GM18505 (cell line): ENCODE measurements around the gene TSLP.

Source experiments
- ATAC-seq: cut with Tn5 transposase; IDR thresholded peaks from one replicate; pipeline ENCODE4 v1.9.1; 2021; ENCODE audit not compliant: unreplicated experiment
- POLR2A ChIP-seq: IDR thresholded peaks from 4 replicates; pipeline ENCODE4 v1.6.1; 2011; ENCODE audit warnings: borderline replicate concordance; ENCODE audit not compliant: insufficient read depth, insufficient read length; ENCODE audit errors: extremely low read depth

Gene TSLP

GRCh38 chr5:111071413-111071812, at the start of gene TSLP:
TSS of gene TSLP (plus strand) at chr5:111071713. CDS start at chr5:111071891, 178 bp downstream.
- no peak for ATAC-seq
- TF ChIP-seq POLR2A, result no peak

DNA sequence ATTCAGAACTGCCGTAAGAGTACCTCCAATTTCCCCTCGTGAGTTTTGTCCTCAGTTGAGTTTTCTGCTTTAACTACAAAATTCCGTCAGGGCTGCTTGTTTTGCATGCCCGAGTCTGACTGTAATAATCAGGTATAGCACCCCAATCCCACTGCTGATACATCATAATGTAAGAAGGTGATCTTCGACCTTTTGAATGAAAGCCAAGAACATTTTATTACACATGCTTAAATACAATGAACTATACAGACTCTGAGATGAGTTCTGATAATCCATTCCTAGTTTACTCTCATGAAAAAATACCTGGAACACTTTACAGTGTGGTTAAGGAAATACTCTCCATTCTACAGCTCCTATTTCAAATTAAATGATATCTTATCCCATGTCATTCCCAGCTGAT, 49.2 kb upstream of the TSLP start:
- no peak for ATAC-seq
- no peak for TF ChIP-seq POLR2A

- ATAC-seq, result no peak
- no peak for TF ChIP-seq POLR2A
These were observed 42.6 kb upstream of the TSLP start for GRCh38 chr5:111028865-111029264.

GRCh38 chr5:111043712-111044506, 27.6 kb upstream of the TSLP start:
- no peak for TF ChIP-seq POLR2A
- no peak for ATAC-seq

- no peak for ATAC-seq
- no peak for TF ChIP-seq POLR2A
These were observed 13.4 kb upstream of the TSLP start for GRCh38 chr5:111058064-111058463.

- TF ChIP-seq POLR2A, result no peak
- ATAC-seq, result no peak
These were observed 11.3 kb upstream of the TSLP start for GRCh38 chr5:111060169-111060568.

- no peak for TF ChIP-seq POLR2A
- no peak for ATAC-seq
These were observed 9.9 kb upstream of the TSLP start for GRCh38 chr5:111061618-111062017.

DNA sequence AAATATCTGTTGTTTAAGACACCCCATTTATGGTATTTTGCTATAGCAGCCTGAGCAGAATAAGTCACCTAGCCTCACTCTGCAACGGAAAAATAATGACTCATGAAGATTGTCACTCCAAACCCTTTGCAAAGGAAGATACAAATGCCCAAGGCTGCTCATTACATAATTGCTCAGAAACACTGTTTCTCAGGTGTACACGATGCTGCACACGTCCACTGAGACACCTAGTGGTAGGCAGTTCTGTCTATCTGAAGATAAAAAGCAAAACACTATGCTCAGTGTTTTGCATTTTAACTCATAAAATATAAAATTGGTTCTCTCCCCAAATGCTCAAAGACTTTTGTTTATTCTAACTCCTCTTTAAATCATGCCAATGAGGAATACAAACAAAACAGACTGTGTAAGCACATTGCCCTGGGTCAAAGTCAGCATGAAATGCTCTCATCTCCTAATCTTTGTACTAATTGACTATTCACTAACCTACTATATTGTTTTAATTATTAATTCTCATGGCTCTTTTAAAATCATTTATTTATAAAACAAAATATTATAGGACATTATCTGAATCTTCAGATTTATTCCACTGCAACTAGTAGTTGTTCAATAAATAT, 7.7 kb upstream of the TSLP start:
- no peak for TF ChIP-seq POLR2A
- no peak for ATAC-seq

GRCh38 chr5:111066261-111066938, 5.1 kb upstream of the TSLP start:
- ATAC-seq, result no peak
- TF ChIP-seq POLR2A, result no peak

DNA sequence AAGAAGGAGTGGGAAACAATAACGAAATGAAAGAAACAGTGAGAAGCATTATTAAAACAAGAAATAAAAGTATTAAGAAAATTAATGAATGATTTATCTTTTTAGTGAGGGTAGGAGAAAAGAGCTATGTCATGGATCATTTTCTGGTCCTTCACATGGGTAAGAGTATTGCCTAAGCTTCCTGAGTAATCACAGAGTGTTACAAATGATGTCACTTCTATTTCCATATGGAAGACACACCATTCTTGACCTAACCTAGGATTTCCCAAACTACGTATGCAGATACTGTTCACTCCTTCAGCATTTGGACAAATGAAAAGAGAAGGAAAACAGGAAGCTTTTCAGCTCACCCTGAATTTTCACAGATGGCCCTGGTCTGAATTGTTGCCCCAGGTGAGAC, 3.3 kb upstream of the TSLP start:
- ATAC-seq, result no peak

DNA sequence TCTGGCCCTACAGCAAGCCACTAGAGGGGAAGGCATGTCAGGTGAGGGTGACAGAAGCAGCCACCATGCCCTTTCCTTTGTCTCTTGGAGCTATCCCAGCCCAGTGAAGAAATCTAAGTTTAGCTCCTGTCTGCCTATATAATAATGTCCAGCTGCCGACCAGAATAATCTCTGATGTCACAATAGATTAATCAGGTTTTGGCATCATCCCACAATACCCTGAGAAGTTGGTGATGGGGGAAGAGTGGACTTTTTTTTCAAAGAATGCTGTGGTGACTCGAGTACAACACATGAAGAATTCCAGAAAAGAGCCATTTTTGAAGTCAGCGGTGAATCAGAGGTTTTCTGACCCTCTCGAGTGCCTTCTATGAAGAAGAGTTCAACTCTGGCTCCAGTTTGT, 1.7 kb upstream of the TSLP start:
- ATAC-seq, result no peak
- TF ChIP-seq POLR2A, result no peak

More for the DNA sequence above, 3.3 kb upstream of the TSLP start:
- no peak for TF ChIP-seq POLR2A

DNA sequence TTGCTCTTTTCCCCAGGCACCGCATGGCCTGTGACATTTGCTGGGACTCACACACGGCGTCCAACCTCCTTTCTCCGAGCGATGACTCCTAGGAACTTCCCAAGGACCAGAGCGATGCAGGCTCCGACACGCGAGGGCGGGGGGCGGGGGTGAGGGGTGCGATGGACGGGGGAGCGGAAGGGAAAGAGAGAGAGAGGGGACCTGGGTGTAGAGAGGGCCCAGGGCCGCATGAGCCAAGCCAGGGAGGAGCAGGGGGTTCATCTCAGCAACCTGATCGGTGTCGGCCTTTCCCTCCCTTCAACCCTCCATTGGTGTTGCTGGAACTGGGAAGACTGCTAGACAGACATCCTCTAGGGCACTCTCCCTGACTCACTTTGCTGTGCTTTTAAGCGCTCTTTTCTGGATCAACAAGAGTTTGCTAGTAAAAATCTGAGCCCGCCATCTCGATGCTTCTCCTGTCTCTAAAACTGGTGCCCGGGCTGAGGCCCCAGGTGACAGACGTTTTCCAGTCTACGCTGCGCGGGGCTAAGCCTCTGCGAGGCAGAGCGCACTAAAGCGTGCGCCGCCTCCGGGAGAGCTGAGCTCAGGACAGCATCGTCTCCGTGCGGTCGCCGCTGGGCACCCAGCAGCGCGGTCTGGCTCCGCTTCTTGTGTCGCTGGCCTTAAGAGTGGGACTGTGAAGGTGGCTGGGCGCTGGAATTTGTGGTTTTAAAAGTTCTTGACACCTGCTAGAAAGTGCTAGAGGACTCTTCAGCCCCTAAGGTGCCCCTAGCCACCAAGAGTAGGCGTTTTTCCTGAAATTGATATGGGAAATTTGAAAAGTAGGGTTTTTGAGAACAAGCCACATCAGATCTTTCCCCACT, 1.0 kb upstream of the TSLP start:
- TF ChIP-seq POLR2A, result no peak
- peak; percentile 37 for ATAC-seq
